Heart left ventricle (tissue), 13 donors: ENCODE results near the gene TULP4.

Source experiments
- POLR2A ChIP-seq, 2 donors: fragments of 450-650 bp; IDR thresholded peaks; one replicate each; pipeline ENCODE4 v1.6.1; 2017; ENCODE audit warnings: antibody characterized with exemption in 2 of 2, mild to moderate bottlenecking in 2 of 2, moderate library complexity in 2 of 2
- TF ChIP-seq, protein P1 (sequence below), 12 donors: fragments of 200-600 bp; sonication (generic) in 4 of 12; IDR thresholded peaks; one replicate each; pipeline versions ENCODE4 v1.5.0 to v1.8.0; 2018 to 2022; ENCODE audit warnings: antibody characterized with exemption in 12 of 12, mild to moderate bottlenecking in 5 of 12
- donor health status: ischemic (EF 13 %, LVEDD 7.1; RV severe dilation, severe dysfunction).
- donor health status: DM: no; HTN: yes; CAD: no.
- donor health status: DM: no; HTN: no; CAD: no.
- donor health status: ischemic (EF 25% LVEDD 6.9; RV normal size, moderate dysfunction).
- donor health status: ischemic (EF 25% LVEDD 5.7; RV mildly dilated, moderate dysfunction).
- donor health status: ischemic (EF 35%, LVEDD 5.7; RV mildly dilated, moderate dysfunction).
- donor health status: nonischemic (EF 11% LVEDD 7.7; RV severe dilation, severe dysfunction).
- donor health status: DM: yes; HTN: yes; CAD: no.
- donor health status: PGD.
- donor health status: ischemic (EF 29% LVEDD 5.4; RV normal size, mild dysfunction).
- donor health status: nonischemic (EF 23%, LVEDD 6.1; RV moderate dilation, normal function).

DNA sequence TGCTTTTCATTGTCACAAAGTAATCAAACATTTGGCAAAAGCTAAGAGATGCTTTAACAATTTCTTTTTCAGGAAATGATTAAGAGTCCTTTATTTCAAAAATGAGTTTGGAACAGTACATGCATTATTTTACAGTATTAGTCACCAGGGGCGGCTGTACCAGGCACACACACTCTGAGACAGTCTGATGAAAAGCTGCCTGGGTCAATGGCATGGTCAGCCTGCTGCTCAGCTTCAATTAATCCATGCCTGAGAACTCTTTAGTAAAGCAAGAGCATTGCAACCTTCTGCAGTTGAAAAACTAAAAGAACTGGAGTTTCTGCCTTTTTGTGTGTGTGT, 105.5 kb downstream of the TULP4 start:
- TF ChIP-seq, protein P1, sequence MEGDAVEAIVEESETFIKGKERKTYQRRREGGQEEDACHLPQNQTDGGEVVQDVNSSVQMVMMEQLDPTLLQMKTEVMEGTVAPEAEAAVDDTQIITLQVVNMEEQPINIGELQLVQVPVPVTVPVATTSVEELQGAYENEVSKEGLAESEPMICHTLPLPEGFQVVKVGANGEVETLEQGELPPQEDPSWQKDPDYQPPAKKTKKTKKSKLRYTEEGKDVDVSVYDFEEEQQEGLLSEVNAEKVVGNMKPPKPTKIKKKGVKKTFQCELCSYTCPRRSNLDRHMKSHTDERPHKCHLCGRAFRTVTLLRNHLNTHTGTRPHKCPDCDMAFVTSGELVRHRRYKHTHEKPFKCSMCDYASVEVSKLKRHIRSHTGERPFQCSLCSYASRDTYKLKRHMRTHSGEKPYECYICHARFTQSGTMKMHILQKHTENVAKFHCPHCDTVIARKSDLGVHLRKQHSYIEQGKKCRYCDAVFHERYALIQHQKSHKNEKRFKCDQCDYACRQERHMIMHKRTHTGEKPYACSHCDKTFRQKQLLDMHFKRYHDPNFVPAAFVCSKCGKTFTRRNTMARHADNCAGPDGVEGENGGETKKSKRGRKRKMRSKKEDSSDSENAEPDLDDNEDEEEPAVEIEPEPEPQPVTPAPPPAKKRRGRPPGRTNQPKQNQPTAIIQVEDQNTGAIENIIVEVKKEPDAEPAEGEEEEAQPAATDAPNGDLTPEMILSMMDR (IDR thresholded peaks at IDR 0.05): no peak
- TF ChIP-seq POLR2A (IDR thresholded peaks at IDR 0.05): no peak
